Activated CD8-positive, alpha-beta T cell treated with anti-CD3 and anti-CD28 coated beads, Interleukin-2, amount 10 ng/mL, durations not matched to agents 7 days and 5 days (primary cell): ENCODE data around the gene SCARB1. TPM values are rescaled to one million over a fixed set of nuclear protein-coding genes. Genes with fewer than 3 reads are reported as not detected.

Experiments used
- ATAC-seq: fragments of 150-1000 bp; cut with Tn5 transposase; one replicate; pipeline ENCODE4 v1.10.0; 2021; ENCODE audit warnings: moderate library complexity
- CTCF ChIA-PET: fragments of 350-600 bp; sonication (Branson Sonifier 250); formaldehyde crosslinking; loops from one replicate; lab custom pipeline; 2021; ENCODE audit warnings: antibody characterized with exemption; lab: Charles Lee
- POLR2A ChIA-PET: fragments of 350-600 bp; sonication (Branson Sonifier 250); formaldehyde crosslinking; loops from one replicate; lab custom pipeline; 2021; ENCODE audit warnings: antibody characterized with exemption; lab: Charles Lee
- DNase-seq: peaks from one replicate; pipeline ENCODE4 v3.0.0-alpha.2; 2020
- H3K27ac Mint-ChIP-seq: one replicate; pipeline ENCODE4 v1.8.0; 2021; ENCODE audit warnings: mild to moderate bottlenecking, mixed read lengths
- H3K27me3 Mint-ChIP-seq: one replicate; pipeline ENCODE4 v1.8.0; 2021; ENCODE audit warnings: low read depth, mixed read lengths
- H3K36me3 Mint-ChIP-seq: one replicate; pipeline ENCODE4 v1.8.0; 2021; ENCODE audit warnings: low read depth, mixed read lengths
- H3K4me1 Mint-ChIP-seq: one replicate; pipeline ENCODE4 v1.8.0; 2021; ENCODE audit warnings: low read depth, mixed read lengths
- H3K4me3 Mint-ChIP-seq: one replicate; pipeline ENCODE4 v1.8.0; 2021; ENCODE audit warnings: mild to moderate bottlenecking, mixed read lengths
- H3K9me3 Mint-ChIP-seq: one replicate; pipeline ENCODE4 v1.8.0; 2022; ENCODE audit warnings: mixed read lengths; ENCODE audit not compliant: insufficient read depth
- total RNA-seq, 2 experiments: library from RNA; stranded (reverse); gene quantifications; one replicate each; pipeline ENCODE4 v1.2.3, GENCODE V29; 2021

The SCARB1 gene
- total RNA-seq, 2 experiments from 2014 or later: 12.5 to 14.6 TPM

- Mint-ChIP-seq H3K36me3 (peaks cover 2% of the 10 kb centered on the region), H3K4me1 (peaks cover 33% of the 10 kb centered on the region), H3K9me3 (peaks cover 3% of the 10 kb centered on the region), H3K27me3 (peaks cover 32% of the 10 kb centered on the region), H3K27ac (peak overlapping the region; percentile 57), H3K4me3 (peak overlapping the region; percentile 37)
- DNase-seq: peak; percentile 67
- POLR2A ChIA-PET: no interaction called here
- ATAC-seq: peak; percentile 68
- CTCF ChIA-PET: interaction anchor here (1.8 to 2.0 kb wide), 2 partner anchors 12 to 16 kb away, joined by 6 read pairs; no protein-coding TSS in a partner anchor
Measured at GRCh38 chr12:124754949-124755800, 108.5 kb downstream of the SCARB1 start.

- Mint-ChIP-seq H3K27me3 (peaks cover 32% of the 10 kb centered on the region), H3K27ac (no peak overlapping the region), H3K4me3 (no peak overlapping the region), H3K4me1 (peaks cover 38% of the 10 kb centered on the region), H3K9me3 (peaks cover 3% of the 10 kb centered on the region), H3K36me3 (peaks cover 2% of the 10 kb centered on the region)
- CTCF ChIA-PET: no interaction called here
- ATAC-seq (no peak), DNase-seq (no peak)
- POLR2A ChIA-PET: no interaction called here
Measured at GRCh38 chr12:124754491-124754890, 109.2 kb downstream of the SCARB1 start.

- peaks cover 3% of the 10 kb centered on the region for H3K9me3 Mint-ChIP-seq
Measured at GRCh38 chr12:124753993-124754392, 109.7 kb downstream of the SCARB1 start.

GRCh38 chr12:124753228-124753591 is 110.5 kb downstream of the SCARB1 start:
- DNase-seq: no peak
- CTCF ChIA-PET: no interaction called here

More at GRCh38 chr12:124753993-124754392, 109.7 kb downstream of the SCARB1 start:
- Mint-ChIP-seq H3K36me3 (peaks cover 2% of the 10 kb centered on the region), H3K27ac (no peak overlapping the region), H3K27me3 (peaks cover 35% of the 10 kb centered on the region), H3K4me3 (no peak overlapping the region), H3K4me1 (peaks cover 38% of the 10 kb centered on the region)
- CTCF ChIA-PET: no interaction called here
- DNase-seq (no peak), ATAC-seq (no peak)
- POLR2A ChIA-PET: no interaction called here

GRCh38 chr12:124752437-124753227 is 111.0 kb downstream of the SCARB1 start:
- ChIA-PET POLR2A (no interaction called here), CTCF (interaction anchor here (0.7 kb wide), 1 partner anchor 13 kb away, joined by 3 read pairs; no protein-coding TSS in a partner anchor)
- H3K27ac Mint-ChIP-seq: no peak overlapping the region

More at GRCh38 chr12:124753228-124753591, 110.5 kb downstream of the SCARB1 start:
- Mint-ChIP-seq H3K4me1 (peaks cover 38% of the 10 kb centered on the region), H3K27ac (no peak overlapping the region), H3K36me3 (peaks cover 2% of the 10 kb centered on the region), H3K4me3 (no peak overlapping the region), H3K27me3 (peaks cover 39% of the 10 kb centered on the region), H3K9me3 (peaks cover 3% of the 10 kb centered on the region)
- ATAC-seq: no peak
- POLR2A ChIA-PET: interaction anchor here (0.6 kb wide), 1 partner anchor 148 kb away, joined by 3 read pairs; no protein-coding TSS in a partner anchor

GRCh38 chr12:124751654-124752355 is 111.9 kb downstream of the SCARB1 start:
- POLR2A ChIA-PET: no interaction called here
- peaks cover 38% of the 10 kb centered on the region for H3K4me1 Mint-ChIP-seq
- no peak for DNase-seq

More at GRCh38 chr12:124752437-124753227, 111.0 kb downstream of the SCARB1 start:
- peaks cover 39% of the 10 kb centered on the region for H3K27me3 Mint-ChIP-seq
- no peak for ATAC-seq
- H3K9me3 Mint-ChIP-seq: peaks cover 3% of the 10 kb centered on the region
- peaks cover 2% of the 10 kb centered on the region for H3K36me3 Mint-ChIP-seq
- peaks cover 38% of the 10 kb centered on the region for H3K4me1 Mint-ChIP-seq
- H3K4me3 Mint-ChIP-seq: no peak overlapping the region
- no peak for DNase-seq

GRCh38 chr12:124750787-124751471 is 112.7 kb downstream of the SCARB1 start:
- DNase-seq: no peak
- H3K9me3 Mint-ChIP-seq: peaks cover 3% of the 10 kb centered on the region
- ATAC-seq: no peak
- H3K36me3 Mint-ChIP-seq: peaks cover 2% of the 10 kb centered on the region
- POLR2A ChIA-PET: no interaction called here
- H3K27me3 Mint-ChIP-seq: peaks cover 43% of the 10 kb centered on the region
- no peak overlapping the region for H3K27ac Mint-ChIP-seq
- peaks cover 41% of the 10 kb centered on the region for H3K4me1 Mint-ChIP-seq
- CTCF ChIA-PET: interaction anchor here (0.8 to 1.5 kb wide), 2 partner anchors 21 to 715 kb away, joined by 3 to 5 read pairs; no protein-coding TSS in a partner anchor
- H3K4me3 Mint-ChIP-seq: no peak overlapping the region

More at GRCh38 chr12:124751654-124752355, 111.9 kb downstream of the SCARB1 start:
- Mint-ChIP-seq H3K27me3 (peaks cover 42% of the 10 kb centered on the region), H3K27ac (no peak overlapping the region), H3K9me3 (peaks cover 3% of the 10 kb centered on the region), H3K36me3 (peaks cover 2% of the 10 kb centered on the region), H3K4me3 (no peak overlapping the region)
- ATAC-seq: no peak
- CTCF ChIA-PET: interaction anchor here (0.8 to 1.5 kb wide), 2 partner anchors 20 to 716 kb away, joined by 3 to 5 read pairs; no protein-coding TSS in a partner anchor

GRCh38 chr12:124750149-124750656 is 113.5 kb downstream of the SCARB1 start:
- Mint-ChIP-seq H3K27me3 (peaks cover 48% of the 10 kb centered on the region), H3K4me3 (no peak overlapping the region), H3K36me3 (peaks cover 2% of the 10 kb centered on the region), H3K9me3 (peaks cover 3% of the 10 kb centered on the region), H3K4me1 (peaks cover 38% of the 10 kb centered on the region), H3K27ac (no peak overlapping the region)
- ATAC-seq (no peak), DNase-seq (no peak)
- ChIA-PET POLR2A (no interaction called here), CTCF (interaction anchor here (1.5 kb wide), 1 partner anchor 21 kb away, joined by 5 read pairs; no protein-coding TSS in a partner anchor)

- peaks cover 33% of the 10 kb centered on the region for H3K4me1 Mint-ChIP-seq
- H3K36me3 Mint-ChIP-seq: peaks cover 2% of the 10 kb centered on the region
- POLR2A ChIA-PET: no interaction called here
- peaks cover 51% of the 10 kb centered on the region for H3K27me3 Mint-ChIP-seq
- H3K9me3 Mint-ChIP-seq: peaks cover 3% of the 10 kb centered on the region
- no peak for ATAC-seq
- no peak overlapping the region for H3K4me3 Mint-ChIP-seq
- CTCF ChIA-PET: no interaction called here
- H3K27ac Mint-ChIP-seq: no peak overlapping the region
- DNase-seq: no peak
Measured at GRCh38 chr12:124749725-124750124, 113.9 kb downstream of the SCARB1 start.

- Mint-ChIP-seq H3K4me3 (no peak overlapping the region), H3K27ac (no peak overlapping the region), H3K9me3 (no peaks in the 10 kb centered on the region), H3K36me3 (no peaks in the 10 kb centered on the region), H3K27me3 (peaks cover 44% of the 10 kb centered on the region), H3K4me1 (peaks cover 28% of the 10 kb centered on the region)
- ChIA-PET CTCF (no interaction called here), POLR2A (no interaction called here)
- no peak for DNase-seq
- no peak for ATAC-seq
Measured at GRCh38 chr12:124747426-124748161, 116.1 kb downstream of the SCARB1 start.
